Measurements from ENCODE around the gene FRY.

- TF ChIP-seq ZFP30 (CRISPR knock-in tag; IDR thresholded peaks at IDR 0.05): no peak
- no peak for TF ChIP-seq RARB (CRISPR knock-in tag; IDR thresholded peaks at IDR 0.05)
- TF ChIP-seq TCF4 (CRISPR knock-in tag; IDR thresholded peaks at IDR 0.05; ENCODE audit: borderline replicate concordance): no peak
- TF ChIP-seq TOX (CRISPR knock-in tag; IDR thresholded peaks at IDR 0.05; ENCODE audit: borderline replicate concordance): no peak
- TF ChIP-seq CREB5 (CRISPR knock-in tag; IDR thresholded peaks at IDR 0.05; ENCODE audit: low read depth): no peak
- no peak for TF ChIP-seq PATZ1 (CRISPR knock-in tag; IDR thresholded peaks at IDR 0.05; ENCODE audit: borderline replicate concordance)
- TF ChIP-seq ZFP3 (CRISPR knock-in tag; IDR thresholded peaks at IDR 0.05): no peak
- no peak for TF ChIP-seq ARNTL (CRISPR knock-in tag; IDR thresholded peaks at IDR 0.05; ENCODE audit: borderline replicate concordance, low read depth)
Measured at GRCh38 chr13:32068255-32068654, 36.7 kb downstream of the FRY start.

Data from SK-N-SH treated with all-trans-retinoic acid at 6 μM for 48 hours (cell line).